Stimulated activated naive B cell treated with anti-CD40 and anti-IgM and Interleukin-4, amounts not matched to agents 10 μg/mL and 1 μg/mL and 100 μg/mL, for 72 hours (primary cell): ENCODE data around the gene FAM3A.
A peak's percentile ranks its signal among the peaks of the same experiment; 100 is the strongest.

Experiments used
- ATAC-seq, 2 donors: fragments of 150-1000 bp; cut with Tn5 transposase; replicated peaks; 2 replicates each; pipeline ENCODE4 v1.10.0; 2021; ENCODE audit warnings: moderate library complexity in 1 of 2
- DNase-seq: peaks from one replicate; pipeline ENCODE4 v3.0.0; 2021
- H3K27ac Mint-ChIP-seq: one replicate; pipeline ENCODE4 v1.8.0; 2022; ENCODE audit warnings: mild to moderate bottlenecking, mixed read lengths
- H3K27me3 Mint-ChIP-seq, 2 donors: one replicate each; pipeline ENCODE4 v1.8.0; 2022; ENCODE audit warnings: mixed read lengths in 2 of 2
- H3K36me3 Mint-ChIP-seq, 2 donors: one replicate each; pipeline ENCODE4 v1.8.0; 2022; ENCODE audit warnings: mixed read lengths in 2 of 2, mild to moderate bottlenecking in 1 of 2
- H3K4me1 Mint-ChIP-seq, 2 donors: one replicate each; pipeline ENCODE4 v1.8.0; 2022; ENCODE audit warnings: mixed read lengths in 2 of 2, mild to moderate bottlenecking in 1 of 2
- H3K4me3 Mint-ChIP-seq, 2 donors: one replicate each; pipeline ENCODE4 v1.8.0; 2022; ENCODE audit warnings: mild to moderate bottlenecking in 2 of 2, mixed read lengths in 2 of 2, moderate library complexity in 1 of 2
- H3K9me3 Mint-ChIP-seq, 2 donors: one replicate each; pipeline ENCODE4 v1.8.0; 2022; ENCODE audit warnings: mixed read lengths in 2 of 2, mild to moderate bottlenecking in 1 of 2

Gene FAM3A

DNA sequence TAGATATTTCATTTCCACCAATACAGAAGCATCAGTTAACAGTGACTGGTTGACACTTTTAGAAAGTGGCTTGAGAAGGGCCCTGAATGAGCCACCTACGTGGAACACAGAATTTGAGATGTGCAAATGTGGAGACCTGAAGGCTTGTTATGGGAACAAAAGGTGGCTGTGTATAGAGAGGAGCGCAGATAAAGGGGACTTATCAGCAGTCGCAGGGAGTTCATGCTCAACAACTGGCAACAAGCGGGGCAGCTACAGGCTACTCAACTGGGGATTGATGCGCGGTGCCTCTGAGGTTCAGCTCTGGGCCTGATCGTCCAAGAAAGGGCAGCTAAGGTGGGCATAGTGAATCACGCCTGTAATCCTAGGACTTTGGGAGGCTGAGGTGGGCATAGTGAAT, 3.4 kb upstream of the FAM3A start:
- H3K4me3 Mint-ChIP-seq = no peak overlapping the region
- peaks cover 4 to 7% of the 10 kb centered on the region in 2 donors for H3K4me1 Mint-ChIP-seq
- no peak for ATAC-seq

DNA sequence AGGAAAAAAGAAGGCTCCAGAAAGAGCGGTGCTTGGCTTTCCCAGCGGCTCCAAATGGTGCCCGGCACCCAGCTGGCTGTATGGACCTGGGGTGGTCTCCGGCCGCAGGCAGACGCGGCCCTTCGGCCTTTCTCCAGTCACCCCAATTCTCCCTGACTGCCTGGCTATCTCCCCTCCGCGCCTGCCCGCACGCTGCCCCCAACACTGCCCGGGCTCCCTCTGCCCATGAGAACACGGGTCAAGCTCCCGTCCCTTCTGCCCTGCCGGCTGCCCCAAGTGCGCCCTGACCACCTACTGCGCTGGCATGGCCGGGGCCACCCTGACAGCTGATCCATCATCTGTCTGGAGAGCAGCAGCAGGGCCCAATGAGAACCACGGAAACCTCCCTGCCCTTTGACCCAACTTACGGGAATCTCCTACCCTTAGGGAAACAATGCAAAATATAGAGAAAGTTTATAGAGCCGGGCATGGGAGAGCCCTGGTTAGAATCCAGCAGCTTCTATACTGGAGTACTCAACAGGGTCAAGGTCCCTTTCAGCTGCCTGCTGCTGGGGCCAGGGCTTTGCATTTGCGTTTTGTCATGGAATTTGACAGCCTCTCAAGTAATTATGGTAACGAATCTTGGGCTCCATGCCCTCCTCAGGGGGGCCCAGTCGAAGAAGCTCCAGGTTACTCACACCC, 1.2 kb upstream of the FAM3A start:
- Mint-ChIP-seq H3K4me3 (peak overlapping the region in 1 of 2 donors; percentile 54), H3K9me3 (no peaks in the 10 kb centered on the region), H3K36me3 (peaks cover 2 to 12% of the 10 kb centered on the region in 2 donors), H3K27me3 (no peaks in the 10 kb centered on the region), H3K27ac (no peak overlapping the region), H3K4me1 (peaks cover 11 to 16% of the 10 kb centered on the region in 2 donors)
- DNase-seq (no peak), ATAC-seq (no peak)

More for the DNA sequence above, 3.4 kb upstream of the FAM3A start:
- H3K27me3 Mint-ChIP-seq = no peaks in the 10 kb centered on the region
- H3K9me3 Mint-ChIP-seq = no peaks in the 10 kb centered on the region
- peaks cover 0 to 5% of the 10 kb centered on the region in 2 donors for H3K36me3 Mint-ChIP-seq
- no peak overlapping the region for H3K27ac Mint-ChIP-seq
- no peak for DNase-seq

DNA sequence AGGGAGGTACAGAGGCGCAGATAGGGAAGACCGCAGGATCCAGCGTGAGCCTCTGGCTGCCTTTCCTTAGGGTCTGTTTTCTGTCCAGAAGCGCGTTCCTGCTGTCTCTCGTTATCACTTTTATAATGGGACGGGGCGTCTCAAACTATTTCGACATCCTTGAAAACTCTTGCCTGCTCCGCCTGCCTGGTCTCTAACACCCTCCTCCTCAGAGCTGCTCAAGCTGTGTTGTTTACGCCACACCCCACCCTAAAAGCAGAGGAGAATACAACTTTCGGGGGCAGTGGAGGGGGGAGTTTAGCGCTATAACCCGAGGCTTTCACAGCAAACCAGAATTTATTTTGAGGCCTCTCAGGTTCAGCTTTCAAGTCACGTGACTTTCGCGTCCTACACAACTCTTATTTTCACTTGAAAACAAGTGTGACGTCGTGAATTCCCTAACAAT, 646 bp upstream of the FAM3A start:
- Mint-ChIP-seq H3K27me3 (no peaks in the 10 kb centered on the region), H3K4me3 (peak overlapping the region; percentile 83 to 95), H3K4me1 (peaks cover 11 to 17% of the 10 kb centered on the region in 2 donors), H3K36me3 (peaks cover 2 to 12% of the 10 kb centered on the region in 2 donors), H3K27ac (peak overlapping the region; percentile 88), H3K9me3 (no peaks in the 10 kb centered on the region)
- no peak for DNase-seq
- ATAC-seq = peak in 1 of 2 donors; percentile 6

DNA sequence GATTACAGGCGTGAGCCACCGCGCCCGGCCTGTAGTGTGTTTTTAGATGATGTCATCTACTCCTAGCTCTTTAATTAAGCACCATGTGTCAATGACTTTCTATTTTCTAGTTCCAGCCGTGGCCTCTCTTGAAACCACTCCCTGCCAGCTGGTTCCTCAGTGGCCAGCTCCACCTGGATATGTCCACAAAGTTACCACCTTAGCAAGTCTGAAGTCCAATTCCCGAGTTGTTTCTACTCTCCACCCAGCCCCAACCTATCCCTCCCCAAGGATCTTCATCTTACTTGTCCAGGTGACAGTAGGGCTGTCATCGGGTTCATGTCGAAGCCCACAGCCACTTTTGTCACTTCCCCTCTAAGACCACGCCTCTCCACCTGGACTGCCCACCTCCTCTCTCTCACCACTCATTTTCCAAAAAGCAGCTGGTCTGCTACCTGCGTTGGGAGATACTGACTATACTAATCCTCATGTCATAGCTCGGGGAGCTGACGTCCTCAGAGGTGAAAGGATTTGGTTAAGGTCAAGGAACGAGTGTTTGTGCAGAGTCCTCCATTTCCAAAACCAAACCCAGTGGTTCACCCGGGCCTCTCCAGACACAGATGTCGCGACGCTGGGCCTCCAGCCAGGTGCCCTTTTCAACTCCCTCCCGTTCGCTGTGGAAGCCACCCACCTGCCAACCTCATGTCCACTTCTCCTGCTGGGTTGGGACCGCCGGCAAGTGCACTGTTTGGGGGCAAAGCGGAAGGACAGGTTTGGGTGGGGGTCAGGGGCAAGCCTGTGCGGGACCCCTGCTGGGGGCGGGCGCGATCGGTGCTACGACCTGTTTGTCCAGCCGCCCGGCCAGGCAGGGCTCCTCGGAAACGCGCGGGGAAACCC, 704 bp downstream of the FAM3A start:
- Mint-ChIP-seq H3K27ac (peak overlapping the region; percentile 94), H3K9me3 (no peaks in the 10 kb centered on the region), H3K4me3 (peak overlapping the region; percentile 87 to 95), H3K36me3 (peaks cover 6 to 18% of the 10 kb centered on the region in 2 donors), H3K4me1 (peaks cover 11 to 26% of the 10 kb centered on the region in 2 donors), H3K27me3 (no peaks in the 10 kb centered on the region)
- DNase-seq (no peak), ATAC-seq (peak; percentile 32 to 36)

DNA sequence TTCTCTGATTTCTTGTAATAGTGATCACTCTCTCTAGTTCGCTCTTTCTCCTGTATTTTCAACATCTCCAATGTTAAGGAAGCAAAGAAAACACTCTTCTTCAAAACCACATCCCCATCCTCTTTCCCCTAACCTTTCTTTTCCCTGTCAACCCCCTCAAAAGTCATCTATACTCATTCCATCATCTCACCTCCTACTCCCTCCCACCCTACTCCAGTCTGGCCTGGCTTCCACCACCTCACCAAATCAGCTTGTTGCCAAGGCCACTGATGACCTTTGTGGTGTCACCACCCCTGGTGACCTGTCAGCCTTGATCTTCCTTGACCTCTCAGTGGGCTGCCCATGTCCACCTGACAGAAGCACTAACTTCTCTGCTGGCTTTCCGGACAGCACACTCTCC, 2.3 kb downstream of the FAM3A start:
- Mint-ChIP-seq H3K4me1 (peaks cover 11 to 26% of the 10 kb centered on the region in 2 donors), H3K36me3 (peaks cover 15 to 31% of the 10 kb centered on the region in 2 donors), H3K4me3 (peak overlapping the region in 1 of 2 donors; percentile 39), H3K9me3 (no peaks in the 10 kb centered on the region), H3K27ac (no peak overlapping the region), H3K27me3 (no peaks in the 10 kb centered on the region)
- ATAC-seq (no peak), DNase-seq (no peak)

DNA sequence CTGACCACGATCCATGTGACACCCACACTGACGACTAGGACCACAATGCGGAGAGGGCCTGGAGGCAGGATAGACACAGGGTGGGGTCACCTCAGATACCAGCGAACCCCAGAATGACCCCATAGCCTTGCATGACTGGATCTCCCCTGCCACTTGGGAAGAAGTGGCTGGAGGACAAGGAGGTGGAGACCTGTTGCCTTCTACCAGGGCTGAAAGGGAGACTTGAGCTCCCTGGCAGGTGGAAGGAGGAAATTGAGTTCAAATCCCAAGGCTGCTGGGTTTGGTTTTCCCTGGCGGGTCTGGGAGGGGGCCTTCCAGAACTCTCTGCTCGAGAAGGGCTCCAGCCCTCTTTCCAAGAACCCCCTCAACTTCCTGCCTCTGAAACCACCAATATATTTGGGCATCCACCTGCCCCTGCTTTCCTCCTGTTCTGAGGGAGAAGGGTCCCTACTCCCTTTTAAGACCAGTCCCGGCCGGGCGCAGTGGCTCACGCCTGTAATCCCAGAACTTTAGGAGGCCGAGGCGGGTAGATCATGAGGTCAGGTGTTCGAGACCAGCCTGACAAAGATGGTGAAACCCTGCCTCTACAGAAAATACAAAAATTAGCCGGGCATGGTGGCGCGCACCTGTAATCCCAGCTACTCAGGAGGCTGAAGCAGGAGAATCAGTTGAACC, 3.0 kb downstream of the FAM3A start:
- Mint-ChIP-seq H3K36me3 (peaks cover 18 to 36% of the 10 kb centered on the region in 2 donors), H3K27me3 (no peaks in the 10 kb centered on the region), H3K4me3 (no peak overlapping the region), H3K27ac (no peak overlapping the region), H3K9me3 (no peaks in the 10 kb centered on the region), H3K4me1 (peaks cover 11 to 26% of the 10 kb centered on the region in 2 donors)
- DNase-seq (no peak), ATAC-seq (no peak)

DNA sequence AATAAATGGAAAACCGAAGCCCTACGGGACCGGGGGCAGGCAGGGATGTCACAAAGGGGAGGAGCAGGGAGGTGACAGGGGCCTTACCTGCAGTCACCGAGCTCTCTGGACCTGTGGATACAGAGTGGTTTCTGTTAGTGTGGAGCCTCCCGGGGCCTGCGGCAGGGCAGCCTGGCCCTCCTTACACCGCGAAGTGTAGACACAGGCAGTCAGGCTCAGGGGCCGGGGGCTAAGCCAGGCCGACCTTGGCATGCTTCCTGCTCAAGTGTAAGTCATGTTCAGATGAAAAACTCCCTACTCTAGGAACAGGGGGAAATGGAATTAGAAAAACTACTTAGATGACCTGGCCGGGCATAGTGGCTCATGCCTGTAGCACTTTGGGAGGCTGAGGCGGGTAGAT, 4.3 kb downstream of the FAM3A start:
- H3K27me3 Mint-ChIP-seq = no peaks in the 10 kb centered on the region
- no peak overlapping the region for H3K27ac Mint-ChIP-seq
- no peak for DNase-seq
- H3K4me3 Mint-ChIP-seq = no peak overlapping the region
- no peaks in the 10 kb centered on the region for H3K9me3 Mint-ChIP-seq
- peaks cover 11 to 26% of the 10 kb centered on the region in 2 donors for H3K4me1 Mint-ChIP-seq
- no peak for ATAC-seq
- H3K36me3 Mint-ChIP-seq = peaks cover 18 to 38% of the 10 kb centered on the region in 2 donors

DNA sequence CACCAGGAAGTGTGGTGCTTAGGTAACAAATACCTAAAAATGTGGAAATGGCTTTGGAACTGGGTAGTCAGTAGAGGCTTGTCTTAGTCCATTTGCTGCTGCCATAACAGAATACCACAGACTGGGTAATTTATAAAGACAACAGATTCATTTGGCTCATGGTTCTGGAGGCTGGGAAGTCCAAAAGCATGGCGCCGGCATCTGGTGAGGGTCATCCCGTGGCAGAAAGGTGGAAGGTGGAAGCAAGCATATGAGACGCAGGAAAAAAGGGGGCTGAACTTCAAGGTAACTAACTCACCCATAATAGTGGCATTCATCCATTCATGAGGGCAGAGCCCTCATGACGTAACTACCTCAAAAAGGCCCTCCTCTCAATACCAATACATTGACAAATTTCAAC, 6.6 kb downstream of the FAM3A start:
- H3K27ac Mint-ChIP-seq = no peak overlapping the region
- H3K36me3 Mint-ChIP-seq = peaks cover 21 to 42% of the 10 kb centered on the region in 2 donors
- no peaks in the 10 kb centered on the region for H3K27me3 Mint-ChIP-seq
- no peaks in the 10 kb centered on the region for H3K9me3 Mint-ChIP-seq
- no peak overlapping the region for H3K4me3 Mint-ChIP-seq
- ATAC-seq (no peak), DNase-seq (no peak)
- peaks cover 7 to 19% of the 10 kb centered on the region in 2 donors for H3K4me1 Mint-ChIP-seq

DNA sequence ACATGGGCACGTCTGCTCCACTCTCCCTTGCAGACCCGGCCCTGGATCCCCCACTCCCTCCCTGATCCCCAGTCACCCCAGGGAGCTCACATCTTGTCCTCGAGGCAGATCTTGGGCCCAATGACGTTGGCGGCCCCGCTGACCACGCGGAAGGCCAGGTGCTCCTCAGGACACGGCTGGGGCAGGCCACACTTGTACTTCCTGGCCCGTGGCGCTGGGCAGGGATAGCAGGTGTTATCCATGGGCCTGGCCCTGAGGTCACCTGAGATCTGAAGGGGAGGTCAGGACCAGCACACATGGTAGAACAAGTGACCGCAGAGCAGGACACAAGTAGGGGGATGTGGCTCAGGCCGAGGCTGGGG, 7.7 kb downstream of the FAM3A start:
- Mint-ChIP-seq H3K4me3 (no peak overlapping the region), H3K27ac (peak overlapping the region; percentile 56)

DNA sequence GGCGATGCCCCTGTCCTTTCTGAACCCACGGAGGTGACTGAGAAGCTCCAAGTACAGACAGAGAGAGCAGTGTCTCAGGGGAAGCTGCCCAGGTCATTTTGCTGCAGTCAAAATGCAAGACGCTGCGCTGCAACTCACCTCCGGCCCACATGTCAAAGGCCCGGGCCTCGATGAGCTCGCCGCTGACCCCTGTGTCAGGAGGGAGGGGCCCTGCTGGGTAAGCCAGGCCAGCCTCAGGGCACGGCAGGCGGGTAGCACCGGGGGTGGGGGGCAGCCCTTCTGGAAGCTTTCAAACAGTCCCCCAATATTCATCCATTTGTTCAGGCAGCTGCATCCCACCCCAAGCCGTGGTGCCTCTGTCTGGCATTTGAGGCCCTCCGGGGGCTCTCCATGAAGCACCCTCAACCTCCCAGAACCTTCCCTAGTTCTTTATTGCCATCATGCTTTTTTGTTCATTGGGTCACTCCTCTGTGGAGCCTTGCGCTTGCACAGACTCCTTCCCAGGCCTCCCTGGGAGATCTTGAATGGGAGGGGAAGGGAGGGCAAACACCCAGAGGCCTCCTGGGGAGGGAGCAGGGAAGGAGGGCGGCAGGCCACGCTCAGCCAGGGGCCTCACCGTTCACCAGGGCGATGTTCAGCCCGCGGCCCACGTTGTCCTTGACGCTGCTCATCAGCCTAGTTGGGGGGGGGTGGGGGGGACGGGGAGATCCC, 8.2 kb downstream of the FAM3A start:
- ATAC-seq (no peak), DNase-seq (no peak)
- Mint-ChIP-seq H3K36me3 (peaks cover 18 to 35% of the 10 kb centered on the region in 2 donors), H3K4me3 (no peak overlapping the region), H3K4me1 (peaks cover 2 to 10% of the 10 kb centered on the region in 2 donors), H3K27ac (no peak overlapping the region), H3K27me3 (no peaks in the 10 kb centered on the region), H3K9me3 (no peaks in the 10 kb centered on the region)

More for the DNA sequence above, 7.7 kb downstream of the FAM3A start:
- no peak for DNase-seq
- no peak for ATAC-seq
- H3K4me1 Mint-ChIP-seq = peaks cover 2 to 11% of the 10 kb centered on the region in 2 donors
- H3K9me3 Mint-ChIP-seq = no peaks in the 10 kb centered on the region
- H3K27me3 Mint-ChIP-seq = no peaks in the 10 kb centered on the region
- H3K36me3 Mint-ChIP-seq = peaks cover 18 to 35% of the 10 kb centered on the region in 2 donors

DNA sequence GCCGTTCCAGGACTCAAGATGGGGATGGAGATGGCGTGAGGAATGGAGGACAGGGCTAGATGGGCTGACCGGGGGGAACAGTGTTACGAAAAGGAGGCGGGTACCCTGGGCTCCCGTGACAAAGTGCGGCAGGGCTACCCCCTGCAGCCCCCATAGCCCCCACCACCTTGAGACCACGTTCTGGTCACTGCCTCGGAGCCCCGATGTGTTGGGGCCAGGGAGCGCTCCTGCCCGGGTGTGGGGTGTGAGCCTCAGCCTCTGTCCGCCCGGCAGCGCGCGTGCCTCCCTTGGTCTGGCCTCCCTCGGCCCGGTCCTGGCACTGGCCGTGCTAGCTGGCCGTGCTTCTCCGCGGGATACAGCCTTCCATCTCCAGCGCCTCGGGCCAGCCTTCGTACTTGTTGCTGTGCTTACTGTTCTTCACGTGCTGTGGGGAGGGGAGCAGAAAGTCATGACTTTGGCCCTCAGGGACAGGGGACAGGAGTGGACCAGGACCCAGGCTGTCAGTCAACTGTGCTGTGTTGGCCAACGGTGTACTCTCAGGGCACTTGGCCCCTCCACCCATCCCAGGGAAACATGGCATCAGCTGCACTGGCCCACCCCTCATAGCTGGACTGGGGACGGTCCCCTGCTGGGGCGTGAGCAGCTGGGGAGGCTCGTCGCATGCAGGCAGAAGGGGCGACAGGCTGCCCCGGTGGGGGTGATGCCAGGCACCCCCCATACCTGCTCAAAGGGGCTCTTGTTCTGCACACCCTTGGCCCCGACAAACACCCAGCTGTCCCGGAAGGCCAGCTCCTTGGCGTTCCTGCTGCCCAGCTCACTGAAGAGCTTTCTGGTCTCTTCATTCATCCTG, 9.3 kb downstream of the FAM3A start:
- no peak overlapping the region for H3K27ac Mint-ChIP-seq
- no peak for ATAC-seq
- H3K9me3 Mint-ChIP-seq = no peaks in the 10 kb centered on the region
- H3K4me3 Mint-ChIP-seq = no peak overlapping the region
- no peak for DNase-seq
- no peaks in the 10 kb centered on the region for H3K27me3 Mint-ChIP-seq
- peaks cover 0 to 10% of the 10 kb centered on the region in 2 donors for H3K4me1 Mint-ChIP-seq
- peaks cover 18 to 35% of the 10 kb centered on the region in 2 donors for H3K36me3 Mint-ChIP-seq

DNA sequence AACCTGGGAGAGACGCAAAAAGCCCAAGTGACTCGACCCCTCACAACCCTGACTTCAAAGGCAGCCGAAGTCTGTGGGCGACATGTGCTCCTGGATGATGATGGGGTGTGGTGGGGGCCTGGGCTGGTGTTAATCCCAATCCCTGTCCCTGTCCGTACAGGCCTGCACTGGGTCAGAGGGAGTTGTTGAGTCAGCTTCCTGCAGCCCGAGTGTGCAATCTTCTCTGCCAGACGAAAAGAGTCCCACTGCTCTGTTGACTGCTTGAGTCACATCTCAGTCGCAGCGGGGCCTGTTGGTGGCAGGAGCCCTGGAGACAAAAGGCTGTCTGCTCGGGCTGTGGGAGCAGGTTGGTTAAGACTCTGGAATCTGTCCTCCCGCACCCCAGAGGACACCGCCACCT, 10.3 kb downstream of the FAM3A start:
- DNase-seq (no peak), ATAC-seq (no peak)
- peaks cover 15 to 30% of the 10 kb centered on the region in 2 donors for H3K36me3 Mint-ChIP-seq
- H3K27me3 Mint-ChIP-seq = no peaks in the 10 kb centered on the region
- H3K4me3 Mint-ChIP-seq = no peak overlapping the region
- H3K27ac Mint-ChIP-seq = no peak overlapping the region
- no peaks in the 10 kb centered on the region for H3K9me3 Mint-ChIP-seq
- no peaks in the 10 kb centered on the region for H3K4me1 Mint-ChIP-seq

DNA sequence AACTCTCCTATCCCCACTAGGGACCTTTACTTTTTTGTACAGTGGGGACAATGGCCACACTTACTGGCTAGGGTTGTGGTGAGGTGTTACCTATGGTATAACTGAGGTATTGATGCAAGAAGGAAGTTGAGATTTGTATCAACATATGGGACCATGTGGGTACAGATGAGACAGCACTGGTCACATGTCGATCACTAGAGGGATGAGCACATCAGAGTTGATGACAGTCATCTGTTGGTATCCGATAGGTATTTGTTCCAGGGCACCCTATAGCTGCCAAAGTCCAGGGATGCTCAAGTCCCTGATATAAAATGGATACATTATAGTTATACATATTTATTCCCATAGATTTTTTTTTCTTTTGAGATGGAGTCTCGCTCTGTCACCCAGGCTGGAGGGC, 13.0 kb downstream of the FAM3A start:
- H3K27ac Mint-ChIP-seq = no peak overlapping the region
- DNase-seq (no peak), ATAC-seq (peak in 1 of 2 donors; percentile 42)
- no peak overlapping the region for H3K4me3 Mint-ChIP-seq
- H3K4me1 Mint-ChIP-seq = no peaks in the 10 kb centered on the region
- H3K9me3 Mint-ChIP-seq = no peaks in the 10 kb centered on the region
- peaks cover 3 to 11% of the 10 kb centered on the region in 2 donors for H3K36me3 Mint-ChIP-seq
- no peaks in the 10 kb centered on the region for H3K27me3 Mint-ChIP-seq
